DMS53 treated with DMSO at 0.1 percent for 48 hours (cell line): ENCODE results near the gene YBEY.

Source experiments
- DNase-seq: peaks from one replicate; lab custom pipeline; 2025; ENCODE audit not compliant: unreplicated experiment; lab: John Stamatoyannopoulos, UW

YBEY gene

GRCh38 chr21:46325073-46325912 is 39.2 kb downstream of the YBEY start:
- DNase-seq, result no peak

GRCh38 chr21:46326110-46326703 is 40.1 kb downstream of the YBEY start:
- no peak for DNase-seq

GRCh38 chr21:46327711-46328110 is 41.6 kb downstream of the YBEY start:
- no peak for DNase-seq

GRCh38 chr21:46328151-46328550 is 42.0 kb downstream of the YBEY start:
- DNase-seq, result no peak

GRCh38 chr21:46329796-46330195 is 43.7 kb downstream of the YBEY start:
- DNase-seq, result no peak

- no peak for DNase-seq
Observed at GRCh38 chr21:46334351-46335140, 48.4 kb downstream of the YBEY start.

GRCh38 chr21:46336603-46337002 is 50.5 kb downstream of the YBEY start:
- no peak for DNase-seq

GRCh38 chr21:46340998-46341397 is 54.9 kb downstream of the YBEY start:
- DNase-seq, result no peak

GRCh38 chr21:46344219-46344915 is 58.2 kb downstream of the YBEY start:
- DNase-seq, result no peak

- DNase-seq, result no peak
Observed at GRCh38 chr21:46345861-46346260, 59.7 kb downstream of the YBEY start.

- DNase-seq, result no peak
Observed at GRCh38 chr21:46346296-46347202, 60.4 kb downstream of the YBEY start.

- DNase-seq, result no peak
Observed at GRCh38 chr21:46347203-46347550, 61.0 kb downstream of the YBEY start.
